Left hindlimb (tissue), 1 donor: ENCODE results near the gene MCC.

Source experiments
- DNase-seq: peaks from one replicate; pipeline ENCODE4 v3.0.0-alpha.2; 2018

MCC gene

GRCh38 chr5:113040672-113041260, 447.5 kb downstream of the MCC start:
- DNase-seq = peak; percentile 76

GRCh38 chr5:113039934-113040285, 448.3 kb downstream of the MCC start:
- no peak for DNase-seq

- DNase-seq = no peak
Observed at GRCh38 chr5:113039229-113039933, 448.9 kb downstream of the MCC start.

GRCh38 chr5:113038714-113039113, 449.5 kb downstream of the MCC start:
- DNase-seq = no peak

- DNase-seq = no peak
Observed at GRCh38 chr5:113038136-113038535, 450.1 kb downstream of the MCC start.

GRCh38 chr5:113036826-113037225, 451.4 kb downstream of the MCC start:
- no peak for DNase-seq

GRCh38 chr5:113036321-113036720, 451.9 kb downstream of the MCC start:
- no peak for DNase-seq

- no peak for DNase-seq
Observed at GRCh38 chr5:113035096-113035495, 453.2 kb downstream of the MCC start.

GRCh38 chr5:113034182-113034773, 454.0 kb downstream of the MCC start:
- no peak for DNase-seq

- no peak for DNase-seq
Observed at GRCh38 chr5:113031557-113031956, 456.7 kb downstream of the MCC start.

- DNase-seq = no peak
Observed at GRCh38 chr5:113031104-113031503, 457.1 kb downstream of the MCC start.

GRCh38 chr5:113029614-113030013, 458.6 kb downstream of the MCC start:
- DNase-seq = no peak

- no peak for DNase-seq
Observed at GRCh38 chr5:113027431-113027830, 460.8 kb downstream of the MCC start.

GRCh38 chr5:113027015-113027414, 461.2 kb downstream of the MCC start:
- DNase-seq = no peak

- DNase-seq = no peak
Observed at GRCh38 chr5:113026211-113026610, 462.0 kb downstream of the MCC start.

GRCh38 chr5:113025596-113025995, 462.7 kb downstream of the MCC start:
- DNase-seq = no peak

- no peak for DNase-seq
Observed at GRCh38 chr5:113024076-113024697, 464.1 kb downstream of the MCC start.

- no peak for DNase-seq
Observed at GRCh38 chr5:113022661-113023060, 465.6 kb downstream of the MCC start.

- DNase-seq = no peak
Observed at GRCh38 chr5:113020461-113021273, 467.6 kb downstream of the MCC start.

- DNase-seq = no peak
Observed at GRCh38 chr5:113017881-113018635, 470.2 kb downstream of the MCC start.

GRCh38 chr5:113005454-113005853, 482.8 kb downstream of the MCC start:
- no peak for DNase-seq

GRCh38 chr5:113003763-113004162, 484.5 kb downstream of the MCC start:
- no peak for DNase-seq
